ENCODE data around the gene DNER.
"Not testable (repeated sequence)": the region's sequence is repeated elsewhere in the genome, so short reads cannot be mapped to it uniquely, and the experiment has no call there.

Gene DNER

GRCh38 chr2:229387866-229388265 is 326.5 kb downstream of the DNER start:
- DNase-seq (ENCODE audit: low spot score) = no peak

- DNase-seq (ENCODE audit: low spot score) = no peak
Measured at GRCh38 chr2:229380101-229380625, 334.2 kb downstream of the DNER start.

- DNase-seq (ENCODE audit: low spot score) = no peak
Measured at GRCh38 chr2:229378386-229378785, 336.0 kb downstream of the DNER start.

- no peak for DNase-seq (ENCODE audit: low spot score)
Measured at GRCh38 chr2:229376866-229377265, 337.5 kb downstream of the DNER start.

GRCh38 chr2:229375251-229375650 is 339.1 kb downstream of the DNER start:
- DNase-seq (ENCODE audit: low spot score) = no peak

GRCh38 chr2:229373311-229373710 is 341.0 kb downstream of the DNER start:
- not testable (repeated sequence) for DNase-seq (ENCODE audit: low spot score)

- DNase-seq (ENCODE audit: low spot score) = no peak
Measured at GRCh38 chr2:229372207-229372606, 342.1 kb downstream of the DNER start.

GRCh38 chr2:229371086-229371485 is 343.3 kb downstream of the DNER start:
- DNase-seq (ENCODE audit: low spot score) = no peak

- no peak for DNase-seq (ENCODE audit: low spot score)
Measured at GRCh38 chr2:229370509-229370908, 343.8 kb downstream of the DNER start.

GRCh38 chr2:229363185-229363814 is 351.1 kb downstream of the DNER start:
- no peak for DNase-seq (ENCODE audit: low spot score)

- no peak for DNase-seq (ENCODE audit: low spot score)
Measured at GRCh38 chr2:229350883-229351282, 363.5 kb downstream of the DNER start.

GRCh38 chr2:229350117-229350805 is 364.1 kb downstream of the DNER start:
- no peak for DNase-seq (ENCODE audit: low spot score)

GRCh38 chr2:229348128-229348527 is 366.2 kb downstream of the DNER start:
- DNase-seq (ENCODE audit: low spot score) = no peak

- DNase-seq (ENCODE audit: low spot score) = no peak
Measured at GRCh38 chr2:229346816-229347540, 367.4 kb downstream of the DNER start.

- no peak for DNase-seq (ENCODE audit: low spot score)
Measured at GRCh38 chr2:229344955-229345354, 369.4 kb downstream of the DNER start.

- no peak for DNase-seq (ENCODE audit: low spot score)
Measured at GRCh38 chr2:229344151-229344551, 370.2 kb downstream of the DNER start.

GRCh38 chr2:229343661-229344060 is 370.7 kb downstream of the DNER start:
- DNase-seq (ENCODE audit: low spot score) = no peak

GRCh38 chr2:229342376-229342775 is 372.0 kb downstream of the DNER start:
- DNase-seq (ENCODE audit: low spot score) = no peak

- peak; percentile 26 for DNase-seq (ENCODE audit: low spot score)
Measured at GRCh38 chr2:229340086-229340760, 374.1 kb downstream of the DNER start.

- DNase-seq (ENCODE audit: low spot score) = no peak
Measured at GRCh38 chr2:229339618-229340017, 374.7 kb downstream of the DNER start.

GRCh38 chr2:229339171-229339570 is 375.2 kb downstream of the DNER start:
- DNase-seq (ENCODE audit: low spot score) = not testable (repeated sequence)

GRCh38 chr2:229335877-229336346 is 378.4 kb downstream of the DNER start:
- DNase-seq (ENCODE audit: low spot score) = peak; percentile 17
